ENCODE results near the gene SERPINA3.

The SERPINA3 gene

DNA sequence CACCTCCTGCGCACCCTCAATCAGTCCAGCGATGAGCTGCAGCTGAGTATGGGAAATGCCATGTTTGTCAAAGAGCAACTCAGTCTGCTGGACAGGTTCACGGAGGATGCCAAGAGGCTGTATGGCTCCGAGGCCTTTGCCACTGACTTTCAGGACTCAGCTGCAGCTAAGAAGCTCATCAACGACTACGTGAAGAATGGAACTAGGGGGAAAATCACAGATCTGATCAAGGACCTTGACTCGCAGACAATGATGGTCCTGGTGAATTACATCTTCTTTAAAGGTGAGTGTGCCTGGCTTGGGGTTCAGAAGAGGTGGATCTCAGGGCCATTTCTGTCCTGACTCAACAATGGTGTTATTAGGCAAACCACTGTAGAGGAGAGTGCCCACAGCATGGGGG, 2.6 kb downstream of the SERPINA3 start:
- no peak for DNase-seq

DNA sequence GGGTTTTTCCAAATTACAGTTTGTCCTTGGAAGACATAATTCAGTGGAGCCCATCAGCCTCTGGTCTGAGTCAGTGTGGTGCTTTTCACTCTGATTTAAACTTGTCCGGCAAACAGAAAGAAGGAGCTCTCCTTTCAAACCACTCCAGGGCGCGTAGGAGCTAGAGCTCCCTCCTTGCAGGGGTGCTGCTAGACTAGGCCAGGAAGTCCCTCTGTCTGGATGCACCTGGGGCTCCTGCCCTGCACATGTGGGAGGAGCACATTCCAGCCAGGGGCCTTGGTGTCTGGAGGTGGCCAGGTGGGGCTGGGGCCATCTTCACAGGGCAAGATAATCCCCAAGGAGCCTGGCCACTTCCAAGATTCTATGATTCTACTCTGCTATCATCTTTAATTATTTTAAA, 3.1 kb downstream of the SERPINA3 start:
- DNase-seq = no peak

DNA sequence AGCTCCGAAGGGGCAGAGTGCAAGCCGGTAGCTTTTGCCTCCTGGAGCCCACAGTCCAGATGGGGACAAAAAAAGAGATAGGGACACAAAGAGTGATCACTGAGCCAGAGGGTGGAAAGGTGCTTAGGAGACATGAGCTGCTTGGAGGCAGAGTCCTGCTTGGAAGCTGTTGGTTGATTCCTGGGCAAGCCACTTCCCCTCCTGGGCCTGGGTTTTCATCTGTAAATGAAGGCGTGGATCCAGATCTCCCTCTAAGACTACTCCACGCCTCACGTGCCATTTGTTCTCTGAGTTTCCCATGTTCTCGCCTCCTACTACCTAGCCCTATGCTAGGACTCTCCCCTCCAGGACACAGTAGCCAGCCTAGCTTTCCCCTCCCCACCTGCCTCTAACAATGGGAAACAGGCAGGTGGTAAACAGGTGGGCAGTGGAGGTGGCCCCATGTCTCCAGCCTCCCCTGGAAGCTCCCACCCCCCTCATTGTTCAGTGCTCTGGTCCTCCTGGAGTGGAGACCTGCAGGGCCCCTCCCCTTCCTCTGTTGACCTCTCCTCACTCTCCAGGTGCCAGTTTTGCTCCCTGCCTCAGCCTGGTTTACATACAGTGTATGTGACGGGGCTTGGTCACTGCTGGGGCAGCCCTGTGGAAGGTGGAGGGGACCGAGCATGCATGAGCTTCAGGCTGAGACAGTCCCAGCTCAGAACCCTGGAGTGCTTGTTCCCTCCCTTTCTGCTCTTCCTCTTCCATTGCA, 3.8 kb downstream of the SERPINA3 start:
- no peak for DNase-seq

DNA sequence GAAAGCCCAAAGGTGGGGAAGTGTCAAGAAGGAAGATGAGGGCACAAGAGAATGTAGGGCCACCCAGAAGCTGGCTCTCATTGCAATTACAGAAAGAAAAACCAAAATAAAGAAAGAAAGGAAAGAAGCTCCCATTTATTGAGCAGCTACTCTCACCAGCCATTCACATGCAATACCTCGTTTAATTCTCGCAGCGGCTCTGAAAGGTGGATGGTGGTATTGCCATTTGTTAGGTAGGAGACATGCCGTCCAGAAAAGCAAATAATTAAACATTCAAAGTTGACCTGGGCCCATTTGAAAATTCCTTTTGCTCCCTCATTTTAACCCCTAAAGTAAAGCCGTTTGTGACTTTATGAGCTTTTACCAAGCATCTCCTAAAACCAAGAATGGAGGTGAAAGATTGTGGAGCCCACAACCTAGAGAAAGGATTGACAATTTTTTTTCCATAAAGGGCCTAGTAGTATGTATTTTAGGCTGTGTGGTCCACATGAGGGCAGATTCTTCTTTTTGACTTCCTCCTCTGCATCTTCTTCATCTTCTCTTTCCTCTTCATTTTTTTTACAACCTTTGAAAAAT, 5.3 kb downstream of the SERPINA3 start:
- DNase-seq = no peak

DNA sequence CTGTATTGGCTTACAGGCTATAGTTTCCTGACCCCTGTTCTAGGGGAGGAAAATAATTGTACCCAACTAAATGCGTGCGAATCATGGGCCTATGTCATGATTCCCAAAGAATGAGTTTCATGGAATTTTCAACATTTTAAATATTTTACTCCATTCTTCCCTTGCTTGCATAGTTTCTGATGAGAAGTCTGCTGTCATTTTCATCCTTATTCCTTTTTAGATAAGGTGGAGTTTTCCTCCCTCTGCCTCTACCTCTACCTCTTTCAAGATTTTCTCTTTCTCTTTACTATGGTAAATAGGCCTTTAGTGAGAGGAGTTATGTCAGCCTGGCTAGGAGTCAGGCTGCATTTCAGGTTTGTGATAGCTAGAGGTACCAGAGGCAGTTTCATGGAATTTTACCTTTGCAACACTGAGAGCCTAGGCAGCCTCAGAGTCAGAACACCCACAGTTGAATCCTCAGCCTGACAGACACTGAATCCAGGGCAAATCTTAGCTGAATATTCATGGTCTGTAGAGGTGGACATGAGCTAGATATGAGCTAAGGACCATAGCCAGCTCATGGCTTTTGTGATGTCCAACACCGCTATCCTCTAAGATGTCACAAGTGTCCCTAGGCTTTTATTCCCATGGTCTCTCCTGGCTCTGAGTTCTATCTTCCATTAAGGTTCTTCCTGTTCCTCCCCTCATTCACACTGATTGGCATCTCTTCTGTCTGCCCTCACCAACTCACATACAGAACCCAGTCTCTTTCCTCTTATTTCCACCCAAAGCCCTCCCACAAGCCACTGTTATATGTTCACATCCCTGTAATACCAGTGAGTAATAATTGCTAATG, 6.0 kb downstream of the SERPINA3 start:
- DNase-seq = no peak

DNA sequence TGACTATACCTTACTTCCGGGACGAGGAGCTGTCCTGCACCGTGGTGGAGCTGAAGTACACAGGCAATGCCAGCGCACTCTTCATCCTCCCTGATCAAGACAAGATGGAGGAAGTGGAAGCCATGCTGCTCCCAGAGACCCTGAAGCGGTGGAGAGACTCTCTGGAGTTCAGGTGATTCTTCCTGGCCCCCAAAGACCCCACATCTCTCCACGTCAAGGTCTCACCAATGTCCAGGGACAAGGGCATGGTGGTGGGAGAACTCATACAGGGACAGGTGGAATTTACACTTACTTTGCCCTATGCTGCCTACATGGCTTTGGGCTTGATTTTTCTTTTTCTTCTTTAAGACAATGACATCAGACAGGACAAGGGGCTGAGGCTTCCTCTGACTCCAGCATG, 7.1 kb downstream of the SERPINA3 start:
- DNase-seq = no peak

DNA sequence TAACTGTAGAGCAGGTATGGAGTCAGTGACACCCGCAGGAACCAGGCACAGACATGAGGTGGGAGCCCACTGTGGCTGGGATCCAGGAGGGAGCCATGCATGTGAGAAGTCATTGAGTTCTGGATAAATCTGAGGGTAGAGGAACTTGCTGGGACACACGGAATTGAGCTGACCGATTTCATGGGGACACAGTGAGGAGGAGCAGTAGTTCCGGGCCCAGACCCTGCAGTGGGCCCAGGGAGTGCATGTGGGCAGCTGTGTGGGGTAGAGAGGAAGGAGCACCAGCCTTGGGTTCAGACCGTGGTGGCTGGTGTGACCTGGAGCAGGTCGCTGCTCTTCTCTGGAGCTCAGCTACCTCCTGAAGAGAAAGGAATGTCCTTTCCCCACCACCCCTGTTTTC, 8.4 kb downstream of the SERPINA3 start:
- DNase-seq = no peak

DNA sequence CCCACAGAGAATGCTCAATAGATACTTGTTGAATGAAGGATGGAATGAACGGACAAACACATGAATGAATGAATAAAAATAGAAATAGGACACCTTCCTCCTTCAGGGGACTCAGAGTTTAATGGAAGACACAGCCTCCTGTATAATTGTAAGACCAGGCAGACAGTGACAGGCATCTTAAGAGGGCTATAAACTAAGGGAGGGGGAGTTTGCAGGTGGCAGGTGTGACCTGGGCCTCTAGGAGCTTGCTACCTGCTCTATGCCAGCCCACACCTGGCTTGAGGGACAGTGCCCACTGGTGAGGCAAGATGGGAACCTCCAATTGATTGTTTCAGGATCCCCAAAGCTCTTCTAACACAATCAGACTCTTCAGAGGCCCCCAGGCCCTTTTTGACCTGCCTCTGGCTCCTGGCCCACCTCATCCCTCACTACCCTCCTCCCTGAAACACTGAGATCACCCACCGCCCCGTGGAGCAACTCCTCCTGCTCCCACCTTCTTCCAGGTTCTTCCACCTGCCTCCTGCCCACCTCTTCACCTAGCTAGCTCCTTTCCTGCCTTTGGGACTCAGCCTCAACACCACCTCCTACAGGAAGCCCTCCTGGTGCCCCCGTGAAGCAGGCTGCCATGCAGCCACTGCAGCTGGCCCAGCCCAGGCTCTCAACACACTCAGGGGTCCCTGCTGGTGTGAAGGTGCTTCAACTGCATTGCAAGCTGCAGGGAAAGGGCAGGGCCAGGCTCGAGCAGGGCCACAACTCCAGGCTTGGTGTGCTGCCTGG, 9.4 kb downstream of the SERPINA3 start:
- no peak for DNase-seq

DNA sequence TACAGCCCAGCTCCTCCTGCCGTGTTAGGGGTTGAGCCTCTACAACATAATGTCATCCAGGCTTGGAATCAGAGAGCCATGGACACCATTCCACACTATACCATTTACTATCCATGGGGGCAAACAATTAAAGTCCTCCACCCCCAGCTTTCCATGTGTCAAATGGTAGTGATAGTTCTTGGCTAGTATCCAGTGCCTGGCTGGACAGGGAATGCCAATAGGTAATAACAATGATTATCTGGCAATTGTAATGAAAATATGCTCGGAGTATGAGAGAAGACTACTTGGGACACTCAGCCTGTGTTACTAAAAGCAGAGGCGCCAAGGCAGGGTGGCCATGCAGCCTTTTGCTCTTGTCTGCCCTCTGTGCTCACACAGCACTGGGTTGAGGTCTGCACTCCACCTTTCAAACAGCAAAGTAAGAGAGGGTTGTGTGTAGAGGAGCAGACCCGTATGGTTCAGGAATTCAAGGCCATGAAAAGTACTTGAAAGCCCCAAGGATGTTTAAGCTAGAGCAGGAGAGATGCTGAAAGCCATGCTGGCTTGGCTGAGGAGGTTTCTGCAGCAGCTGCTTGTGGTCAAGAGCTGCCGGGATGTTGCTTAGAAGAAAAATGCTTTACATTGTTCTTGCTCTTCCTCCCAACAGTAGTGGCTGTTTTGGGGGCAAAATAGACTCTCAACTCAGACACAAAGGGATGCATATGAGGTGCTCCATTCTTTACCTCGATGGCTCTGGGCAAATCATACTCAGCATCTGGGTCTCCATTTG, 10.6 kb downstream of the SERPINA3 start:
- DNase-seq = no peak

DNA sequence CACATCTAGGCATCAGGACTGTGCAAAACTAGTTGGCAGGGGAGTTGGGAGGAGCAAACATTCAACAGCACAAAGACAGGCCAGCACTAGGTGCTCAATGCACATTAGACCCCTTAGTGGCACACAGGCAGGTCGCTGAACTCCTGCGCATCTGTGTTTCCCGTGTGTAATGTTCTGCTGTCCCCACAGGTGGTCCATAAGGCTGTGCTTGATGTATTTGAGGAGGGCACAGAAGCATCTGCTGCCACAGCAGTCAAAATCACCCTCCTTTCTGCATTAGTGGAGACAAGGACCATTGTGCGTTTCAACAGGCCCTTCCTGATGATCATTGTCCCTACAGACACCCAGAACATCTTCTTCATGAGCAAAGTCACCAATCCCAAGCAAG, 11.2 kb downstream of the SERPINA3 start:
- DNase-seq = no peak

DNA sequence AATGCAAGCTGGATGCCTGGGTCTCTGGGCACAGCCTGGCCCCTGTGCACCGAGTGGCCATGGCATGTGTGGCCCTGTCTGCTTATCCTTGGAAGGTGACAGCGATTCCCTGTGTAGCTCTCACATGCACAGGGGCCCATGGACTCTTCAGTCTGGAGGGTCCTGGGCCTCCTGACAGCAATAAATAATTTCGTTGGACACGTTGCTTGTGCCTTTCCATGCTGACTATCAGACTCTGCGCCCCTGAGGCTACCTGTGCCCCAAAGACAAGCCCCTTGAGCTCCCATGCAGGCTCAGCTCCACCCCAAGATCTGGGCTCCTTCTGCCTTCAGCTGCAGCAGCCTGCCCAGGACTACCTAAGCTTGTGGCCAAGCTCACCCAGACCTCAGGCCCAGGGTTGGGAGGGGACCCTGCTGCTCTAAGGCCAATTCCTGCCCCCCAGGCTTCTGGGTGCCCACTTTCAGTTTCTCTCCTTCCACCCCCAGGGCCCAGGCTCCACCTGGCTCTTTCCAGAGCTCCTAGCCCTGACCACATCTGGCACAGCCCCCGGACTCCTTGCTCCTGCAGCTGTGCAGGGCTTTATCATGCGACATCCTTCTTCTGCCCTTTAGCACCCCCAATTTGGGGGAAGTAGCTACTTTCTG, 11.8 kb downstream of the SERPINA3 start:
- DNase-seq = no peak

DNA sequence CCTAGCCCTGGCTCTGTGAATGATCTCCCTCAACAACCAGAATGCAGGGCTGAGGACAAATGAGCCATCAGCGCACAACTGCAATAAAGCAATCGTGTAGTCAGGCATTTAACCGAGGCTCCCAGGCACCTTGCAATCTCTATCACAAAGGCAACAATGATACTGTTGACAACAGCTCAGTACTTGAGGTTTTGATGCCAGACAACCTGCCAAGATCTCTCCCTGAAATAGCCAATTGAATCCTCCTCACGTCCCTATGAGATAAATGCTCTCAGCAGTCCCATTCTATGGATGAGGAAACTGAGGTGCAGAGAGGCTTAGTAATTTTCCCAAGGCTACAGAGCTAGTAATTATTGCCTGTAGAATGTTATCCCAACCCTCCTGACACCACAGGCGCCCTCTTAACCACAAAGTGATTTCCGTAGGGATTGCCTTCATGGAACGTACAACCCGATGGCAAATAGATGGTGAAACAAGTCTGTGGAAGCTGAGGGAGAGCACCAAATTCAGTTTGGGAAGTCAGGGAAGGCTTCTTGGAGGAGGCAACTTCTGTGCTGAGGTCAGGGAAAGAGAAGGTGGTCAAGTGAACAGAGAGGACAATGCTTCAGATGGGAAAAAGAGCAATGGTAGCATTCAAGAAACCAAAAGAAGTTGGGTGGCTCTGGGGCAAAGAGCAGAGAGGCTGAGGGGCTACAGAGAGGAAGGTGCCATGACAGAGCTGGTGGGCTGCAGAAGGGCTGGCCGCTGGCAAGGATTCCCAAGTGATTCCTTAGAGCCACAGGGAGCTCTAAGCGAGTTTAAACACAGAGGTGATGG, 12.6 kb downstream of the SERPINA3 start:
- no peak for DNase-seq

DNA sequence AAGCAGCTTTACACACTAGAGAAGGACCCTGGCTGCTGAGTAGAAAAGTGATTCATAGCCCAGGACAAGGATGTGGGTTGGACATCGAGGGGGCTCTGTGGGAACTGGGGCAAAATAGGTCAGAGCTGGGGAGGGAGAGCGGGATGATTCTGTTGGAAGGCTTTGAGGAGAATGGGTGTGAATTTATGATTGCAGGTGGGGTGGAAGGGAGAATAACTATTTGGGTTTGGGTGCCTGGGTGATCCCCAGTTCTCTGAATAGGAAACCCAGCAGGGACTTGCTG, 13.1 kb downstream of the SERPINA3 start:
- no peak for DNase-seq

DNA sequence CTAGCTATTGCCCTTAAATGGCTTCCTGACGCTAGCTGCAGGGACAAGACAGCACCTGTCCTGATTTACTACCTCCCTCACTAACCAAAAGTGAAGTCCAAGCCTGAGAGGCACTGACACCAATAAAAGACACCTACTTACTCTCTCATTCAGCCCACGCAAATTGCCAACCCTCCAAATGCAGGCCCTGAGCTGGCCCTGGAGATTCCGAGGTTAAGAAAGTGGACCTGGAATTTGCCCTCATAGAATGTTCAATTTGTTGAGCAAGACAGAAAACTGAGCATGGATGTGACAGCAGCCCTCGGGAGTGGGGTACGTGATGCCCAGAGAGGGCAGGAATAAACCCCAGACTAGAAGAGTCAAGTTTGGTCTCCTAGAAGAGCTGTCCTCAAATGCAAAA, 16.4 kb downstream of the SERPINA3 start:
- DNase-seq = no peak

DNA sequence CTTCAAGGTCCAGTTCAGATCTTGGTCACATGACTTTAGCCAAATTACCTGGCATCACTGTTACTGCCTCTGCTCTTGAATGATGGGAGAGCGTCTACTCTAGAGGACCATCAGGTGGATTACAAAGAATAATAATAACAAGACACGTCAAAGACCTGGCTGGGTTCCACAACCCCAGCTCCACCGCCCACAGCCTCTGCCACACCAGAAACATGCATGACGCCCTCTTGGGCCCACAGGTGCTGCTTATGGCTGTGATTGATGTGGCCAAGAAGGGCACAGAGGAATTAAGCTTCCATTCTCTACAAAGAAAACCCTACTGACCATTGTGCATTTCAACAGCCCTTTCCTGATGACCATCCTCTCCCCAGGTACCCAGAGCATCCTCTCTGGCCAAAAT, 18.2 kb downstream of the SERPINA3 start:
- DNase-seq = no peak

DNA sequence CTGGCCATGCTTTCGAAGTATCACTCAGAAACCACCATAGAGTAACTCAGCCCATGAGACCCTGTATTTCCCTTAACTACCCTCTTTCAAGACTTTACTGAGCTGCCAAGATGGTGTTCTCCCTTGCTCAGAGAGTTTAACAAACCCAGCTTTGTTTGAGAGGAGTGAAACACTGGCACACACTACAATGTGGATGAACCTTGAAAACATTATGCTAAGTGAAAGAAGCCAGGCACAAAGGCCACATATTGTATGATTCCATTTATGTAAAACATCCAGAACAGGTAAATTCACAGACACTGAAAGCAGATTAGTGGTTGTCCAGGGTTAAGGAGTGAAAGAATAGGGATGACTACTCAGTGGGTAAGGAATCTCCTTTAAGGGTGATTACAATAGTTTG, 18.9 kb downstream of the SERPINA3 start:
- DNase-seq = no peak

DNA sequence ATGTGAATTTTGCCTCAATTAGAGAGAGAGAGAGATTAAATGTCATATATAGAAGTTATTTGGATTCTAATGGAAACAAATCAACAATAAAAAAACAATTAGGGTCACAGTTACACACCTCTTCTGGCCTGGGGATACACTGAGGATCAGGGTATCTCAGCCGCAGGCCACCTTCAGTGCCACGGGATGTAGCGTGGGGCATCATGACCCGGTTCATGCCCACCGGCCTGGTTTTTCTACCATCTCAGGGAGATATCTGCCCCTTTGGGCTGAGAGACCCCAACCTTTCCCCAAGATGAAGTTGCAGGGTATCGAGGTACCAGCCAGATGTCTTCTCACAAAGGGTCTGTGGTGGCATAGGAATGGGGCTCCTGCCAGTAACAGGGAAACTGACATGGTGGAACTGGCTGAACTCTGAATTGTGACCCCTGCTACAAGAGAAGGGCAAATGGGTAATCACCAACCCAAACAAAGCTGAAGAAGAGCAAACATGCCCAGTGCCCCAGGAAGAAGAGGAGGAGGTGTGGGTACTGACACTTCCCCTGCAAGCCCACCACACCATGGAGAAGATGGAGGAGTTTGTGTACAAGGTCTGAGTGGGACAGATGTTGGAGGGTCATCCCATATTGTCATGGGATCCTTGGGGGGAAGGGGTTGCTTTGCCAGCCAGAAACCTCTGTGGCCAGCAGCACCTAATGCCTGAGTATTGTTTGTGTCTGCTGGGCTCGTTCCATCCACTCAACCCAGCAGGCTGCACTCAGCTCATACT, 19.5 kb downstream of the SERPINA3 start:
- DNase-seq = no peak

DNA sequence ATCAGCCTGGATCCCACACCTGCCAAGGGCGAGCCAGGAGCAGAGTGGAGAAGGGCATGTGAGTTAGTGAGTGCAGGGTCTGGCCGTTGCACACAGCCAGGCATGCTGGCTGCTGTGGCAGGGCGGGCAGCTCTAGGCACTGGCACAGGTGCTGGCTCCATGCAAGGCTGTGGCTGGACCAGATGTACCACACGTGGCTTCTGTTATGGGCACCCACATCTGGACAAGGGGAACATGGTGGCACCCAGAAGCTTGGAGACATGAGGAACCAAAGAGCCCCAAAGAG, 20.1 kb downstream of the SERPINA3 start:
- no peak for DNase-seq

DNA sequence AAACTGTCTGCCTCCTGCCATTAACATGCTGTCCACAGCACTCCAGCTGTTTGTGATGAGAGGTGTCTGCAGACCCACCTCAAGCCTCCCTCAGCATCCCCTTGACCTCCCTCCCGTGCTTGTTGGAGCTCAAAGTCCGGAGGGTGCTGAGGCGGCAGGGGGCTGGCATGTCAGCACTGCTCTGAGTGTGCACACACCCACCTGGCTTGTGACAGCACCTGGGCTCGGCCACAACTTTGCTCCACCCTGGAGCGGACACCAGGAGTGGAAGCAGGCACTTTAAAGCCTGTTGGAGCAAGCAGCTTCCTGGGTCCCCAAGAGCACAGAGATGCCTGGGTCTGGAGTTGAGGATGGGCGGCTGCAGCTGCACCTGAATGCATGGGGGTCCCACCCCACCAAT, 20.9 kb downstream of the SERPINA3 start:
- no peak for DNase-seq

DNA sequence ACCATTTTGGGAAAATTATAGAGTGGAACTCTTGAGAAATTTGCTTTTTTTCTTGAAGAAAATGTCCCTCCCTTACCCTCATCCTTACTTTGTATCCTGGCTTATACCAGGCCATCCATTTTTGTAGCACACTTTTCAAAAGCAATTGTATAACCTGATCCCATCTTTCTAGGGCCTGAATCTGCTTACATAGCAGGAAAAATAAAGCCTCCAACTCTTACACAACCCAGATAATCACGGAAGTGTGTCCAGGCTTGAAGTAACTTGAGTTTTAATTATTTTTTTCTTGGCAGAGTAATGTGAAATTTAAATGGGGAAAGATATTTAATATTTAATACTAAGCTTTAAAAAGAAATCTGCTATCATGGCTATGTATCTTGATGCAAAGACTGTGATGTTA, 23.0 kb downstream of the SERPINA3 start:
- DNase-seq = no peak
